ENCODE results near the gene PTPRN2.

Gene PTPRN2

DNA sequence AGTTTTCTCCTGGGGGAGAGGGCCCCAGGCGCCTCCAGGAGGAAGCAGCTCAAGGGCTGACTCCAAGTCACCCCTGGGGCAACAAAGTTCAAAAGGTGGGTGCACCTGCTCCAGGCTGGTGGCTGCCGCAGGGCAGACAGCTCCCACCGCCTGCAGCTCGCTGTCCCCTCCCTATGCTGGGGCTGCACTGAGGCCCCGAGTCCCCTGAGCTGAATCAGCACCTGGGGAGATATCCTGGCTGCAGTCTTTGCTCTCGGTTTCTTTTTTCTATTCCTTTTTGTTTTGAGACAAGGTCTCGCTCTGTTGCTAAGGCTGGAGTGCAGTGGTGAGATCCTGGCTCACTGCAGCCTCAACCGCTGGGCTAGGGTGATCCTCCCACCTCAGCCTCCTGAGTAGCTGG lies 1067.4 kb downstream of the PTPRN2 start:
- TF ChIP-seq, protein P1, sequence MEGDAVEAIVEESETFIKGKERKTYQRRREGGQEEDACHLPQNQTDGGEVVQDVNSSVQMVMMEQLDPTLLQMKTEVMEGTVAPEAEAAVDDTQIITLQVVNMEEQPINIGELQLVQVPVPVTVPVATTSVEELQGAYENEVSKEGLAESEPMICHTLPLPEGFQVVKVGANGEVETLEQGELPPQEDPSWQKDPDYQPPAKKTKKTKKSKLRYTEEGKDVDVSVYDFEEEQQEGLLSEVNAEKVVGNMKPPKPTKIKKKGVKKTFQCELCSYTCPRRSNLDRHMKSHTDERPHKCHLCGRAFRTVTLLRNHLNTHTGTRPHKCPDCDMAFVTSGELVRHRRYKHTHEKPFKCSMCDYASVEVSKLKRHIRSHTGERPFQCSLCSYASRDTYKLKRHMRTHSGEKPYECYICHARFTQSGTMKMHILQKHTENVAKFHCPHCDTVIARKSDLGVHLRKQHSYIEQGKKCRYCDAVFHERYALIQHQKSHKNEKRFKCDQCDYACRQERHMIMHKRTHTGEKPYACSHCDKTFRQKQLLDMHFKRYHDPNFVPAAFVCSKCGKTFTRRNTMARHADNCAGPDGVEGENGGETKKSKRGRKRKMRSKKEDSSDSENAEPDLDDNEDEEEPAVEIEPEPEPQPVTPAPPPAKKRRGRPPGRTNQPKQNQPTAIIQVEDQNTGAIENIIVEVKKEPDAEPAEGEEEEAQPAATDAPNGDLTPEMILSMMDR (conservative IDR thresholded peaks at IDR 0.05; ENCODE audit: low read depth, low read length) = no peak
- DNase-seq (ENCODE audit: low read depth) = no peak
- H3K4me3 ChIP-seq (ENCODE audit: low read depth, low read length) = no peak overlapping the region

DNA sequence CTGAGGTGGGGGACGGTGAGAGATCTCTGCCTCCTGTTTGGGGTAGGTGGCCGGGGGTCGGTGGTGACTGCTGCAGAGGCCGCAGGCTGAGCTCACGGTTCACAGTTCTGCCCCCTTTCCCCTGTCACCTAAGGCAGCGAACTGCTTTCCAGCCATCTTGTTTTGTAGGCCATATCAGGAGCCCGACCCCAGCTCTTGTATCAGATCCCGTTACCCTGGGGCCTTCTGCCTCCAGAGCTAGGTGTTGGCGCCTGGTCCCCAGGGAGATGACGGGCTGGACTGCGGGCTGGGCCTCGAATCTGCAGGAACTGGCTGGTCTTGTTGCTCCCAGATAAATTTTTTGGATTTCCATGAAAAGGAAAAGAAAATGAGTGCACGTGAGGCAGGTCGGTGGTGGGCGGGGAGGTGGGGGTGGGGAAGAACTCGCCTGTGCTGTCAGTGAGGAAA lies 1067.8 kb downstream of the PTPRN2 start:
- no peak for DNase-seq (ENCODE audit: low read depth)
- no peak overlapping the region for H3K4me3 ChIP-seq (ENCODE audit: low read depth, low read length)
- TF ChIP-seq, protein P1 (conservative IDR thresholded peaks at IDR 0.05; ENCODE audit: low read depth, low read length) = no peak

DNA sequence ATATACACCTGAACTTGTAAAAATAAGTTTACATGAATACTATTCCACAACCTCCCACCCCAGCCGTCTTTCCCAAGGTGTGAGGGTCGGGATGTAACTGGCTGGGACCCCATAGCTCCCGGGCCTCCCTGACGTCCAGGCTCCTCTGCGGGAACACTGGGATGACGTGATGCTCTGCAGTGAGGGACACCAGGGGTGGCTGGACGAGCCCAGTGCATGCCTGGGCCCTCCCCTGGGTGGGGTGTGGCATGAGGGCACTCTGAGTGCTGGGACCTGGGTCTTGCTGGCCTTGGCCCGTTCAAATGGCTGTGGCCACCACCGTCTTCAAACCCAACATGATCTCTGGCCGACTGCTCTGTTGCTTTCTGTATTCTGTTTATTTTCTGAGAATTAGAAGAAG lies 1068.4 kb downstream of the PTPRN2 start:
- TF ChIP-seq, protein P1 (conservative IDR thresholded peaks at IDR 0.05; ENCODE audit: low read depth, low read length) = no peak
- DNase-seq (ENCODE audit: low read depth) = no peak
- no peak overlapping the region for H3K4me3 ChIP-seq (ENCODE audit: low read depth, low read length)

DNA sequence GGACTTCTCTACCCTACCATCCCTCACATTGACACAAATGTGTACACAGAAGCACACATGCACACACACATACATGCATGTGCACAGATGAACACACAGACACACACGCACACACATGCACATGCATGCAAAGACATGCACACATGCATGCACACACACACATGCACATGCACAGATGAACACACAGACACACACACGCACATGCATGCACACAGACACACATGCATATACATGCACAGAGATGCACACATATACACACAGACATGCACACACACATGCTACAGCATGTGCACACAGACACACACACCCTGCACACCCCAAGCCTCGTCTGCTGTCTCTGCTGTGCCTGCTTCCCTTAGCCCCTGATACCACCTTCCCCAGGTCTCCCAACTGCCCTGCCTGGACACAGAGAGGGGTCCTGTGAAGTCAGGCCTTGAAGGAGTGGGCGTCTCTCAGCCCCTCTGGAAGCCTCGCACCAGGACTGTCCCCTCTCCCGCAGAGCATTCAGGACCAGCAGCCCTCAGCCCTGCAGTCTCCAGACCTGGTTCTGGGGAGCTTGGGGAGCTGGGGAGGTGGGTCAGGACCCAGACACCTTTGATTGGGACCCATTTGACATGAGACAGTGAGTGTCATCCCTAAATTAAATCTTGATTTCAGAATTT lies 1069.0 kb downstream of the PTPRN2 start:
- TF ChIP-seq, protein P1 (conservative IDR thresholded peaks at IDR 0.05; ENCODE audit: low read depth, low read length) = no peak
- DNase-seq (ENCODE audit: low read depth) = no peak
- H3K4me3 ChIP-seq (ENCODE audit: low read depth, low read length) = no peak overlapping the region

DNA sequence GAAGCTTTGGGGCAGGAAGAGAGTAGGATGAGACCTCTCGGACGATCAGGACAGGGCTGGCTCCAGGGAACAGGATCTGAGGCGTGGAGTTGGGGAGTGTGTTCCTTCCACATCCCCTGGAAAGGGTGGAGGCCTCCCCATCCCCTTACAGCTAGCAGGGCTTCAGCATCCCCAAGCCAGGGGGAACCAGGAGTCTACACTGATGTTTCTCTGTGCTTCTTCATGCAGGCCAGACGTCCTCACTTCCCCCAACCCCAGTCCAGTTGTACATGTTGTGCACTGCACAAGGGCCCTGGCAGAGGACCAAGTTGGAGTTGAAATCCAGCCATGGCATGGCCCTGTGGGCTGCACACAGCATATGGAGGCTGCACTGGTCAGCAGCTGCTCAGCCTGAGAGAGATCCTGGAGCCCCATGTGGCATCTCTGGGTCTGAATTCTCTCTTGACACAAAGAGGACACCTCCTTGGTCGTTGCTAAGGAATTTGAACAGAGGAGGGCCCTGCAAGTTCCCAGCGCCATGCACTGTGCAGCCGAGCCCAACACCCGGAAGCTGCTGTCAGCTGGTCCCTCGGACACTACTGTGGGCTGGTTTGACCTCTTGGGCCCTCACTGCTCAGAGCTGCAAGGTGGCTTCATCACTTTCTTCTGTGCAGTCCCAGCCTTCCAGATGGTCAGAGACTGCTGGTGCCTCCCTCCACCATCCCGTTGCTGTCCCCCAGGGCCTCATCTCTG lies 1069.7 kb downstream of the PTPRN2 start:
- DNase-seq (ENCODE audit: low read depth) = peak; percentile 10
- no peak overlapping the region for H3K4me3 ChIP-seq (ENCODE audit: low read depth, low read length)
- TF ChIP-seq, protein P1 (conservative IDR thresholded peaks at IDR 0.05; ENCODE audit: low read depth, low read length) = no peak

DNA sequence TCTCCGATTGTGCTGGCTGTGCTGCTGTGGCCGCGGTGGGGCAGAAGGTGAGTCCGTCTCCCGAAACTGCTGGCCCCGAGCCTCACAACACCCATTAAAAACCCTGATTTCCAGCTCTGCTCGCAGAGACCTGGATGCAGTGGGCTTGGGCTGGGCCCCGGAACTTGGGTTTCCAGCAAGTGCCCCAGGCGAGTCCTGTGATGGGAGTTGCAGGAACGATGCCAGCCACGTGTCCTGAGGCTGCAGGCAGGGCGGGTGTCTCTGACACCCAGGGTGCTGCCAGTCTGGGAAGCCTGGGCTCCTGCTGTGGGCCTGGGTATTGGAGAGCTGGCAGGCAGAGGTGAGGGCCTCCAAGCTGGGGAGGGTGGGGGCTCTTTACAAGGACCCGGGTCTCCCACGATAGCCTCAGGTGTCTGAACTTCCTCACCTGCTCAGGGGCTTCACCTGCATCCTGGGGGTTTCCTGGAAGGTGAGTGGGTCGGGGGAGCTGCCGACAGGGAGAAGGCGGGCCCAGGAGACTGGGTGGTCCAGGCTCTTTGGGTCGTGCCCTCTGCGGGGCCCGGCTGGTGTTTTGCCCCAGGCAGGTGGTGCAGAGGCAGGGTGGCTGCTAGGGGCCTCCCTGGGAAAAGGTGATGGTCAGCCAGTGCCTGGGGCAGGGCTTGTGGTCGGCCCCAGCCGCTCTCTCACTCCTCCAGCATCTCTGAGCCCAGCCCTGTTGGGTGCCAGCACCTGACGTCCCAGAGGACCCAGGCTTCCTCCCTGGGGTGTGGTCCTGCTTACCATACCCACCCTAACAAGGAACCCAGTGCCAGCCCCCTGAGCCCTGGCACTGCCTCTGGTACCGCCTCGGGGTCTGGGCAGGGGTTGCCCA lies 1070.5 kb downstream of the PTPRN2 start:
- no peak for DNase-seq (ENCODE audit: low read depth)
- no peak overlapping the region for H3K4me3 ChIP-seq (ENCODE audit: low read depth, low read length)
- TF ChIP-seq, protein P1 (conservative IDR thresholded peaks at IDR 0.05; ENCODE audit: low read depth, low read length) = no peak

Measured in choroid plexus epithelial cell (primary cell).